ENCODE measurements around the gene SEC16A.

- no peak for TF ChIP-seq POLR2A (IDR thresholded peaks at IDR 0.05)
- TF ChIP-seq, protein P1, sequence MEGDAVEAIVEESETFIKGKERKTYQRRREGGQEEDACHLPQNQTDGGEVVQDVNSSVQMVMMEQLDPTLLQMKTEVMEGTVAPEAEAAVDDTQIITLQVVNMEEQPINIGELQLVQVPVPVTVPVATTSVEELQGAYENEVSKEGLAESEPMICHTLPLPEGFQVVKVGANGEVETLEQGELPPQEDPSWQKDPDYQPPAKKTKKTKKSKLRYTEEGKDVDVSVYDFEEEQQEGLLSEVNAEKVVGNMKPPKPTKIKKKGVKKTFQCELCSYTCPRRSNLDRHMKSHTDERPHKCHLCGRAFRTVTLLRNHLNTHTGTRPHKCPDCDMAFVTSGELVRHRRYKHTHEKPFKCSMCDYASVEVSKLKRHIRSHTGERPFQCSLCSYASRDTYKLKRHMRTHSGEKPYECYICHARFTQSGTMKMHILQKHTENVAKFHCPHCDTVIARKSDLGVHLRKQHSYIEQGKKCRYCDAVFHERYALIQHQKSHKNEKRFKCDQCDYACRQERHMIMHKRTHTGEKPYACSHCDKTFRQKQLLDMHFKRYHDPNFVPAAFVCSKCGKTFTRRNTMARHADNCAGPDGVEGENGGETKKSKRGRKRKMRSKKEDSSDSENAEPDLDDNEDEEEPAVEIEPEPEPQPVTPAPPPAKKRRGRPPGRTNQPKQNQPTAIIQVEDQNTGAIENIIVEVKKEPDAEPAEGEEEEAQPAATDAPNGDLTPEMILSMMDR (IDR thresholded peaks at IDR 0.05): no peak
- TF ChIP-seq EP300 (IDR thresholded peaks at IDR 0.05): no peak
- TF ChIP-seq POLR2AphosphoS5 (IDR thresholded peaks at IDR 0.05): no peak
These were observed 28.6 kb downstream of the SEC16A start for GRCh38 chr9:136454026-136454796.

All from stomach (tissue), 4 donors.